Subcutaneous adipose tissue (tissue), 4 donors: ENCODE data around the gene NHERF2. TPM values are rescaled to one million over a fixed set of nuclear protein-coding genes. Genes with fewer than 3 reads are reported as not detected.

ENCODE experiments used
- total RNA-seq, 4 donors: library from RNA; depleted of rRNA; stranded (reverse); fragments of >200 nt; gene quantifications; one replicate each; pipeline ENCODE4 v1.1.0, GENCODE V29; 2016
- TF ChIP-seq, protein P1 (sequence below): fragments of 450-650 bp; IDR thresholded peaks from one replicate; pipeline ENCODE4 v1.5.1; 2016; ENCODE audit warnings: low read depth, mild to moderate bottlenecking, control low read depth, antibody characterized with exemption, moderate library complexity

Gene NHERF2
- total RNA-seq, 4 donors from 2014 or later = 15.1 to 140 (median 48.9) TPM

- TF ChIP-seq, protein P1, sequence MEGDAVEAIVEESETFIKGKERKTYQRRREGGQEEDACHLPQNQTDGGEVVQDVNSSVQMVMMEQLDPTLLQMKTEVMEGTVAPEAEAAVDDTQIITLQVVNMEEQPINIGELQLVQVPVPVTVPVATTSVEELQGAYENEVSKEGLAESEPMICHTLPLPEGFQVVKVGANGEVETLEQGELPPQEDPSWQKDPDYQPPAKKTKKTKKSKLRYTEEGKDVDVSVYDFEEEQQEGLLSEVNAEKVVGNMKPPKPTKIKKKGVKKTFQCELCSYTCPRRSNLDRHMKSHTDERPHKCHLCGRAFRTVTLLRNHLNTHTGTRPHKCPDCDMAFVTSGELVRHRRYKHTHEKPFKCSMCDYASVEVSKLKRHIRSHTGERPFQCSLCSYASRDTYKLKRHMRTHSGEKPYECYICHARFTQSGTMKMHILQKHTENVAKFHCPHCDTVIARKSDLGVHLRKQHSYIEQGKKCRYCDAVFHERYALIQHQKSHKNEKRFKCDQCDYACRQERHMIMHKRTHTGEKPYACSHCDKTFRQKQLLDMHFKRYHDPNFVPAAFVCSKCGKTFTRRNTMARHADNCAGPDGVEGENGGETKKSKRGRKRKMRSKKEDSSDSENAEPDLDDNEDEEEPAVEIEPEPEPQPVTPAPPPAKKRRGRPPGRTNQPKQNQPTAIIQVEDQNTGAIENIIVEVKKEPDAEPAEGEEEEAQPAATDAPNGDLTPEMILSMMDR = no peak
These were observed 54.7 kb downstream of the NHERF2 start for GRCh38 chr16:2081201-2082084.

- TF ChIP-seq, protein P1 = no peak
These were observed 55.7 kb downstream of the NHERF2 start for GRCh38 chr16:2082171-2082982.

GRCh38 chr16:2082983-2083364, 56.3 kb downstream of the NHERF2 start:
- TF ChIP-seq, protein P1 = no peak

GRCh38 chr16:2083409-2083808, 56.7 kb downstream of the NHERF2 start:
- TF ChIP-seq, protein P1 = no peak

- TF ChIP-seq, protein P1 = no peak
These were observed 57.4 kb downstream of the NHERF2 start for GRCh38 chr16:2083876-2084780.

DNA sequence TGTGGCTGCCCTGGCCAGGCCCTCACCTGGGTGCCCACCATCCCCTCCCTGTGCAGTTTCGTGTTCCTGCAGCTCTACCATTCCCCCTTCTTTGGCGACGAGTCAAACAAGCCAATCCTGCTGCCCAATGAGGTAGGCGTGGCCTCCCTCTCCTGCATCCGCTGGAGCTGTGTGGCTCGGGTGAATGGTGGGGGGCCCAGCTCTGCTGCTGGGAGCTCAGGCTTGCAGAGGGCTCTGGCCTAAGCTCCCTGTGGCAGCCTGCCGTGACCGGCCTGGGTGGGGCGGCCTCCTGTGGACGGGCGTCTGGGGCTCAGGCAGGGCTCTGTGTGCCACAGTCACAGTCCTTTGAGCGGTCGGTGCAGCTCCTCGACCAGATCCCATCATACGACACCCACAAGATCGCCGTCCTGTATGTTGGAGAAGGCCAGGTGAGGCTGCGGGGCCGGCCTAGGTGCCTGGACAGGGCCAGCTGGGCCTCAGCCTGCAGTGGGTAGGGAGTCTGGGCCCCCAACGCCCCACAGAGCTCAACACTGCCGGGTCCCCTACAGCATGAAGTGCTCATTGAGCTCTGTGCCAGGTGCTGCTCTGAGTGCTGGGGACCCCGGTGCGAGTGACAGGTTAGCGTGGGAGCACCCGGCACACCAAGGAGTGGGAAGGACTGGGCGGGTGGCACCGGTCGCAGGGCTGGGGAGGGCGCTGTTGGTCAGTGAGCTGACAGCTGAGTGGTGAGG, 58.4 kb downstream of the NHERF2 start:
- TF ChIP-seq, protein P1 = no peak
